GM12878 (cell line): ENCODE measurements around the gene VLDLR. TPM values are rescaled to one million over a fixed set of nuclear protein-coding genes. Genes with fewer than 3 reads are reported as not detected.

Experiments
- ATAC-seq: fragments of 200-7000 bp; cut with Tn5 transposase; 3 replicates; pipeline ENCODE4 v1.9.1; 2020; ENCODE audit warnings: mild to moderate bottlenecking, moderate library complexity
- BruUV-seq: library from RNA; stranded (reverse); fragments of 400-500 nt; replicated peaks from 2 replicates; lab custom pipeline; 2021; lab: Mats Ljungman, UMichigan
- CTCF ChIA-PET: fragments of 300-600 bp; sonication (Branson Sonifier 250); formaldehyde crosslinking; extraction: SDS; loops from one replicate; lab custom pipeline; 2021; ENCODE audit warnings: inconsistent platforms; lab: Yijun Ruan, JAX
- POLR2A ChIA-PET: fragments of 350-600 bp; formaldehyde crosslinking; extraction: SDS; loops from one replicate; lab custom pipeline; 2021; ENCODE audit warnings: inconsistent platforms; lab: Charles Lee
- RAD21 ChIA-PET: fragments of 300-600 bp; sonication (Branson Sonifier 250); formaldehyde crosslinking; loops from one replicate; lab custom pipeline; 2023; ENCODE audit warnings: antibody characterized with exemption; ENCODE audit not compliant: unreplicated experiment; lab: Charles Lee
- SMC1A ChIA-PET: fragments of 300-600 bp; sonication (Branson Sonifier 250); formaldehyde crosslinking; loops from one replicate; lab custom pipeline; 2023; ENCODE audit not compliant: unreplicated experiment, uncharacterized antibody; lab: Charles Lee
- DNase-seq: peaks from one replicate; pipeline ENCODE4 v3.0.0-alpha.2; 2011; ENCODE audit warnings: low read depth, low spot score
- FAIRE-seq: peaks from 3 replicates; lab custom pipeline; 2011; peaks lifted over from hg19 to GRCh38; lab: Jason Lieb, UNC
- H2AFZ ChIP-seq: 2 replicates; pipeline ENCODE4 v1.6.0; 2011; ENCODE audit warnings: low read depth, low read length, control low read depth; ENCODE audit not compliant: control insufficient read depth
- H3K27ac ChIP-seq: 2 replicates; pipeline ENCODE4 v1.5.1; 2011; ENCODE audit warnings: control low read depth; ENCODE audit not compliant: control insufficient read depth, insufficient read depth
- H3K27me3 ChIP-seq, 2 experiments: replicated peaks in 1 of 2; 2 replicates each; pipeline versions ENCODE4 v1.6.0 to v1.6.1; 2011; ENCODE audit warnings: low read length in 1 of 2; ENCODE audit not compliant: control insufficient read depth in 2 of 2, insufficient read depth in 2 of 2
- H3K36me3 ChIP-seq, 2 experiments: 2 replicates each; pipeline ENCODE4 v1.5.1; 2011; ENCODE audit warnings: low read length in 1 of 2; ENCODE audit not compliant: control insufficient read depth in 2 of 2, insufficient read depth in 2 of 2
- H3K4me1 ChIP-seq: 2 replicates; pipeline ENCODE4 v1.6.1; 2011; ENCODE audit warnings: mild to moderate bottlenecking, low read length, moderate library complexity, mixed read lengths; ENCODE audit not compliant: control insufficient read depth, insufficient read depth
- H3K4me2 ChIP-seq: 2 replicates; pipeline ENCODE4 v1.6.0; 2011; ENCODE audit warnings: control low read depth; ENCODE audit not compliant: control insufficient read depth, insufficient read depth
- H3K4me3 ChIP-seq: fragments of 200-600 bp; sonication (generic); 2 replicates; pipeline ENCODE4 v1.5.1; 2016
- H3K79me2 ChIP-seq: 2 replicates; pipeline ENCODE4 v1.6.0; 2011; ENCODE audit warnings: low read length; ENCODE audit not compliant: control insufficient read depth, insufficient read depth
- H3K9ac ChIP-seq: 2 replicates; pipeline ENCODE4 v1.8.0; 2011; ENCODE audit warnings: low read length, control low read depth, mixed read lengths; ENCODE audit not compliant: control insufficient read depth, insufficient read depth
- H3K9me3 ChIP-seq: replicated peaks from 3 replicates; pipeline ENCODE4 v1.5.1; 2011; ENCODE audit warnings: mild to moderate bottlenecking, low read length; ENCODE audit not compliant: control insufficient read depth, insufficient read depth
- H4K20me1 ChIP-seq: 2 replicates; pipeline ENCODE4 v1.6.0; 2011; ENCODE audit not compliant: control insufficient read depth, insufficient read depth
- CBX5 ChIP-seq: sonication (generic); IDR thresholded peaks from 2 replicates; pipeline ENCODE4 v1.6.1; 2016; ENCODE audit warnings: low read depth, moderate library complexity, mild to moderate bottlenecking, inconsistent platforms
- DPF2 ChIP-seq: fragments of 450-650 bp; IDR thresholded peaks from 2 replicates; pipeline ENCODE4 v1.6.1; 2017; ENCODE audit warnings: mild to moderate bottlenecking
- NFIC ChIP-seq: IDR thresholded peaks from 2 replicates; pipeline ENCODE4 v1.6.1; 2012; ENCODE audit warnings: low read depth, mild to moderate bottlenecking, inconsistent platforms, low read length, moderate library complexity
- NR2F1 ChIP-seq: fragments of 450-650 bp; conservative IDR thresholded peaks from 2 replicates; pipeline ENCODE4 v1.6.1; 2017; ENCODE audit warnings: mild to moderate bottlenecking
- POLR2A ChIP-seq: IDR thresholded peaks from 2 replicates; pipeline ENCODE4 v1.6.1; 2011; ENCODE audit warnings: low read depth, mild to moderate bottlenecking, low read length
- POU2F2 ChIP-seq: IDR thresholded peaks from 3 replicates; pipeline ENCODE4 v1.6.1; 2011; ENCODE audit warnings: low read depth, mild to moderate bottlenecking, low read length, borderline replicate concordance
- RAD21 ChIP-seq: IDR thresholded peaks from 2 replicates; pipeline ENCODE4 v1.6.1; 2011; ENCODE audit warnings: mild to moderate bottlenecking, low read depth, low read length, moderate library complexity; ENCODE audit not compliant: insufficient read depth
- RUNX3 ChIP-seq: IDR thresholded peaks from 2 replicates; pipeline ENCODE4 v1.6.1; 2012; ENCODE audit warnings: low read length, inconsistent platforms
- SMAD5 ChIP-seq: IDR thresholded peaks from 2 replicates; pipeline ENCODE4 v1.6.1; 2016; ENCODE audit warnings: antibody characterized with exemption, low read depth
- SPI1 ChIP-seq: IDR thresholded peaks from 2 replicates; pipeline ENCODE4 v1.6.1; 2011; ENCODE audit warnings: low read depth, mild to moderate bottlenecking, low read length, moderate library complexity, borderline replicate concordance; ENCODE audit not compliant: insufficient read depth
- SRF ChIP-seq, 2 experiments: IDR thresholded peaks; 2 replicates each; pipeline ENCODE4 v1.6.1; 2011; ENCODE audit warnings: low read depth in 2 of 2, low read length in 2 of 2, mild to moderate bottlenecking in 1 of 2, moderate library complexity in 1 of 2
- WGBS: methylation state at CpG from one replicate; pipeline ENCODE4 v1.1.6; 2016; ENCODE audit warnings: low lambda C conversion rate; ENCODE audit not compliant: insufficient replicate concordance, insufficient coverage; ENCODE audit errors: missing lambda C conversion rate; 5-methylcytosine and 5-hydroxymethylcytosine counted together
- in situ Hi-C: fragments of 300-500 bp; cut with MboI; formaldehyde crosslinking; loops from 9 replicates; pipeline ENCODE4 v1.14.3; 2018; ENCODE audit warnings: mixed read lengths
- intact Hi-C: fragments of 100-400 bp; cut with micrococcal nuclease; formaldehyde crosslinking; loops from one replicate; pipeline ENCODE4 v1.14.2; 2022; ENCODE audit not compliant: unreplicated experiment
- polyA plus RNA-seq, 11 experiments: library from polyadenylated mRNA; depleted of rRNA in 4 of 11; unstranded in 6 of 11; stranded (reverse) in 5 of 11; fragments of >200 nt; fragmentation: Nextera tagmentation in 4 of 11; fragmentation: Illumina TruSeq in 1 of 11; extraction: Ambion mirVana in 4 of 11; extraction: Trizol in 1 of 11; gene quantifications; 1 replicate in 1 of 11; 2 replicates in 10 of 11; pipeline versions ENCODE4 v1.2.1 to v1.2.3, GENCODE V29; 2011 to 2016; ENCODE audit warnings: inconsistent platforms in 2 of 11, missing spikeins in 2 of 11, low read depth in 1 of 11
- total RNA-seq, 4 experiments: library from RNA; depleted of rRNA in 3 of 4; stranded (reverse); fragments of >200 nt in 3 of 4; fragmentation: Illumina TruSeq in 1 of 4; extraction: Trizol in 1 of 4; gene quantifications; 2 replicates each; pipeline versions ENCODE4 v1.2.1 to v1.2.3, GENCODE V29; 2013 to 2021
- TF ChIP-seq, protein P1 (sequence below), 3 experiments: IDR thresholded peaks in 2 of 3; conservative IDR thresholded peaks in 1 of 3; 2 replicates each; pipeline ENCODE4 v1.5.1; 2011; ENCODE audit warnings: low read depth in 3 of 3, low read length in 3 of 3, mild to moderate bottlenecking in 3 of 3, control low read depth in 2 of 3, moderate library complexity in 2 of 3, inconsistent platforms in 1 of 3, mixed read lengths in 1 of 3; ENCODE audit not compliant: control insufficient read depth in 2 of 3, insufficient read depth in 1 of 3; ENCODE audit errors: extremely low read depth in 1 of 3
- TF ChIP-seq, protein P2 (sequence below): fragments of 450-650 bp; IDR thresholded peaks from 2 replicates; pipeline ENCODE4 v1.6.1; 2017; ENCODE audit warnings: borderline replicate concordance
- TF ChIP-seq, protein P3 (sequence below): fragments of 450-650 bp; IDR thresholded peaks from 2 replicates; pipeline ENCODE4 v1.6.1; 2017; ENCODE audit warnings: low read depth, mild to moderate bottlenecking, moderate library complexity

VLDLR gene
- total and polyA plus RNA-seq, 10 of the 15 experiments (the other 5 are each of a cell fraction or from before 2014, with no cell fraction given): 0.14 to 5.9 (median 0.57) TPM

DNA sequence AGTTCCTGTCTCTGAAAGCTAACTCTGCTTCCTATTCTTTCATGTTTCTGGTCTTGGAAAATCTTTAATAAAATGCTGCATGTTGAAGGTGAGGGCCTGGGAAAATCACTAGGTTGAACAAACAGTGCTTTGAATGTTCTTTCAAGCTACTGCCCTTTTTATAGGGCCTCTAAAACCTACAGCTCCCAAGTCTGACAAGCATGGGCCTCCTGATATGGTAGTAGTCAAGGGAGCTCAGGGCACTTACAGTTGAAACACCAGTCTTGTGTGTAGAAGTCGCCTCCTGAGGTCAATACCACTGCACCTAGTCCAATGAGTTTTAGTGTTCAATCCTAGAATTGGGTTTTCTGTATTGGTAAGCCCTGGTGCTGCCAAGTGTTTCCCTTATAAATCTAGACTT is 20.5 kb downstream of the VLDLR start (continued):
- TF ChIP-seq, protein P1, sequence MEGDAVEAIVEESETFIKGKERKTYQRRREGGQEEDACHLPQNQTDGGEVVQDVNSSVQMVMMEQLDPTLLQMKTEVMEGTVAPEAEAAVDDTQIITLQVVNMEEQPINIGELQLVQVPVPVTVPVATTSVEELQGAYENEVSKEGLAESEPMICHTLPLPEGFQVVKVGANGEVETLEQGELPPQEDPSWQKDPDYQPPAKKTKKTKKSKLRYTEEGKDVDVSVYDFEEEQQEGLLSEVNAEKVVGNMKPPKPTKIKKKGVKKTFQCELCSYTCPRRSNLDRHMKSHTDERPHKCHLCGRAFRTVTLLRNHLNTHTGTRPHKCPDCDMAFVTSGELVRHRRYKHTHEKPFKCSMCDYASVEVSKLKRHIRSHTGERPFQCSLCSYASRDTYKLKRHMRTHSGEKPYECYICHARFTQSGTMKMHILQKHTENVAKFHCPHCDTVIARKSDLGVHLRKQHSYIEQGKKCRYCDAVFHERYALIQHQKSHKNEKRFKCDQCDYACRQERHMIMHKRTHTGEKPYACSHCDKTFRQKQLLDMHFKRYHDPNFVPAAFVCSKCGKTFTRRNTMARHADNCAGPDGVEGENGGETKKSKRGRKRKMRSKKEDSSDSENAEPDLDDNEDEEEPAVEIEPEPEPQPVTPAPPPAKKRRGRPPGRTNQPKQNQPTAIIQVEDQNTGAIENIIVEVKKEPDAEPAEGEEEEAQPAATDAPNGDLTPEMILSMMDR (IDR thresholded peaks at IDR 0.05 in 2 of 3, conservative IDR thresholded peaks at IDR 0.05 in 1 of 3; ENCODE audit: control insufficient read depth in 2 of 3, extremely low read depth in 1 of 3, insufficient read depth in 1 of 3, low read depth in 3 of 3, low read length in 3 of 3): no peak
- TF ChIP-seq CBX5 (no peak), POU2F2 (no peak), SMAD5 (no peak), RUNX3 (no peak), POLR2A (no peak), DPF2 (no peak), NFIC (no peak)
- TF ChIP-seq, protein P2, sequence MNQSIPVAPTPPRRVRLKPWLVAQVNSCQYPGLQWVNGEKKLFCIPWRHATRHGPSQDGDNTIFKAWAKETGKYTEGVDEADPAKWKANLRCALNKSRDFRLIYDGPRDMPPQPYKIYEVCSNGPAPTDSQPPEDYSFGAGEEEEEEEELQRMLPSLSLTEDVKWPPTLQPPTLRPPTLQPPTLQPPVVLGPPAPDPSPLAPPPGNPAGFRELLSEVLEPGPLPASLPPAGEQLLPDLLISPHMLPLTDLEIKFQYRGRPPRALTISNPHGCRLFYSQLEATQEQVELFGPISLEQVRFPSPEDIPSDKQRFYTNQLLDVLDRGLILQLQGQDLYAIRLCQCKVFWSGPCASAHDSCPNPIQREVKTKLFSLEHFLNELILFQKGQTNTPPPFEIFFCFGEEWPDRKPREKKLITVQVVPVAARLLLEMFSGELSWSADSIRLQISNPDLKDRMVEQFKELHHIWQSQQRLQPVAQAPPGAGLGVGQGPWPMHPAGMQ: no peak

DNA sequence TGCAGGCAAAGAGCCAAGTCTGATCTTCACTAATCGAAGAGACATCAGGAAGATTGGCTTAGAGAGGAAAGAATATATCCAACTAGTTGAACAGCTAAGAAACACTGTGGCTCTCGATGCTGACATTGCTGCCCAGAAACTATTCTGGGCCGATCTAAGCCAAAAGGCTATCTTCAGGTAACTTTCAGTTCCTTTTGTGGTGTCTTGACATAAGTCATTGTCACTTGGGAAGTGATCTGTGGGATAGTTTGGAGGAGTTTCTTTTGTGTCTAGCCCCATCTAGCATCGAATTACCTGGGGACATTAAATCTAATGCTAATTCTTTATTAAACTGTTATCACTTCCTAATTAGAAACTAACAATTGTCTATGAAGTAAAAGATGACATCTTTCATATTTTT is 24.0 kb downstream of the VLDLR start:
- ChIA-PET CTCF (interaction anchor here (0.6 to 4.4 kb wide), 7 partner anchors 18 to 464 kb away, joined by 3 to 25 read pairs (median 4); no protein-coding TSS in a partner anchor), POLR2A (no interaction called here), SMC1A (interaction anchor here (0.6 to 2.6 kb wide), 11 partner anchors 8 to 213 kb away, joined by 3 to 16 read pairs (median 4); no protein-coding TSS in a partner anchor), RAD21 (interaction anchor here (1.4 to 1.8 kb wide), 2 partner anchors 43 to 416 kb away, joined by 3 to 7 read pairs; no protein-coding TSS in a partner anchor)
- in situ Hi-C loops: no loop called here
- Histone ChIP-seq H4K20me1 (no peaks in the 10 kb centered on the region), H3K4me3 (no peak overlapping the region), H3K9me3 (no peaks in the 10 kb centered on the region), H3K9ac (no peak overlapping the region; the same call in 1 of the 2 replicates), H3K79me2 (no peaks in the 10 kb centered on the region), H3K27me3 (no peaks in the 10 kb centered on the region), H3K36me3 (no peaks in the 10 kb centered on the region), H2AFZ (no peak overlapping the region), H3K4me1 (peaks cover 9% of the 10 kb centered on the region), H3K4me2 (peak overlapping the region; percentile 72), H3K27ac (no peak overlapping the region)
- no TSS peak for BruUV-seq
- peak; percentile 91 for FAIRE-seq
- DNase-seq: peak; percentile 41
- intact Hi-C loops: loop anchor here (5.0 kb wide), 1 partner anchor 52 kb away; no protein-coding TSS in a partner anchor
- ATAC-seq: peak; percentile 87
- WGBS: 12% methylated on average over 4 of the region's 4 CpGs
- TF ChIP-seq SPI1 (peak; percentile 91), NR2F1 (peak; percentile 45; the same call in 1 of the 2 replicates), RAD21 (peak; percentile 56), SRF (IDR thresholded peaks at IDR 0.05; ENCODE audit: low read depth in 2 of 2, low read length in 2 of 2) (no peak)
- TF ChIP-seq, protein P1 (IDR thresholded peaks at IDR 0.05 in 2 of 3, conservative IDR thresholded peaks at IDR 0.05 in 1 of 3; ENCODE audit: control insufficient read depth in 2 of 3, extremely low read depth in 1 of 3, insufficient read depth in 1 of 3, low read depth in 3 of 3, low read length in 3 of 3): peak in 1 of 3 experiments; percentile 28; a peak in 1 of 6 replicates
- TF ChIP-seq, protein P3, sequence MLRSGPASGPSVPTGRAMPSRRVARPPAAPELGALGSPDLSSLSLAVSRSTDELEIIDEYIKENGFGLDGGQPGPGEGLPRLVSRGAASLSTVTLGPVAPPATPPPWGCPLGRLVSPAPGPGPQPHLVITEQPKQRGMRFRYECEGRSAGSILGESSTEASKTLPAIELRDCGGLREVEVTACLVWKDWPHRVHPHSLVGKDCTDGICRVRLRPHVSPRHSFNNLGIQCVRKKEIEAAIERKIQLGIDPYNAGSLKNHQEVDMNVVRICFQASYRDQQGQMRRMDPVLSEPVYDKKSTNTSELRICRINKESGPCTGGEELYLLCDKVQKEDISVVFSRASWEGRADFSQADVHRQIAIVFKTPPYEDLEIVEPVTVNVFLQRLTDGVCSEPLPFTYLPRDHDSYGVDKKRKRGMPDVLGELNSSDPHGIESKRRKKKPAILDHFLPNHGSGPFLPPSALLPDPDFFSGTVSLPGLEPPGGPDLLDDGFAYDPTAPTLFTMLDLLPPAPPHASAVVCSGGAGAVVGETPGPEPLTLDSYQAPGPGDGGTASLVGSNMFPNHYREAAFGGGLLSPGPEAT: peak; percentile 31; the same call in 1 of the 2 replicates
